HCT116 (cell line): Measurements from ENCODE around the gene THEMIS.

ENCODE experiments used
- CEBPB ChIP-seq: IDR thresholded peaks from 2 replicates; pipeline ENCODE4 v1.6.1; 2012; ENCODE audit warnings: low read depth
- ELF1 ChIP-seq: IDR thresholded peaks from 2 replicates; pipeline ENCODE4 v1.6.1; 2012; ENCODE audit warnings: low read depth, borderline replicate concordance
- EZH2 ChIP-seq: fragments of 200-600 bp; sonication (generic); IDR thresholded peaks from 2 replicates; pipeline ENCODE4 v1.6.1; 2017; ENCODE audit warnings: antibody characterized with exemption, mixed run types
- POLR2A ChIP-seq: IDR thresholded peaks from 2 replicates; pipeline ENCODE4 v1.7.0; 2011; ENCODE audit warnings: borderline replicate concordance; ENCODE audit not compliant: insufficient read depth, insufficient read length; ENCODE audit errors: extremely low read depth
- POLR2AphosphoS5 ChIP-seq: IDR thresholded peaks from 2 replicates; pipeline ENCODE4 v1.6.1; 2011; ENCODE audit warnings: mild to moderate bottlenecking, low read depth, low read length, moderate library complexity
- SIN3A ChIP-seq: IDR thresholded peaks from 2 replicates; pipeline ENCODE4 v1.6.1; 2012; ENCODE audit warnings: low read depth
- TF ChIP-seq, protein P1 (sequence below), 3 experiments: fragments of 200-600 bp in 1 of 3; sonication (generic) in 1 of 3; IDR thresholded peaks in 2 of 3; conservative IDR thresholded peaks in 1 of 3; 2 replicates each; pipeline ENCODE4 v1.5.1; 2012 to 2017; ENCODE audit warnings: low read depth in 2 of 3, low read length in 2 of 3, antibody characterized with exemption in 1 of 3, borderline replicate concordance in 1 of 3, control low read depth in 1 of 3, mild to moderate bottlenecking in 1 of 3, mixed read lengths in 1 of 3, mixed run types in 1 of 3, moderate library complexity in 1 of 3; ENCODE audit not compliant: insufficient read depth in 1 of 3
- TF ChIP-seq, protein P2 (sequence below): IDR thresholded peaks from 2 replicates; pipeline ENCODE4 v1.6.1; 2012
- TF ChIP-seq, protein P3 (sequence below): IDR thresholded peaks from 2 replicates; pipeline ENCODE4 v1.6.1; 2012; ENCODE audit warnings: low read depth

- TF ChIP-seq CEBPB (no peak), EZH2 (no peak), POLR2A (no peak), POLR2AphosphoS5 (no peak), SIN3A (no peak), ELF1 (no peak)
- TF ChIP-seq, protein P1, sequence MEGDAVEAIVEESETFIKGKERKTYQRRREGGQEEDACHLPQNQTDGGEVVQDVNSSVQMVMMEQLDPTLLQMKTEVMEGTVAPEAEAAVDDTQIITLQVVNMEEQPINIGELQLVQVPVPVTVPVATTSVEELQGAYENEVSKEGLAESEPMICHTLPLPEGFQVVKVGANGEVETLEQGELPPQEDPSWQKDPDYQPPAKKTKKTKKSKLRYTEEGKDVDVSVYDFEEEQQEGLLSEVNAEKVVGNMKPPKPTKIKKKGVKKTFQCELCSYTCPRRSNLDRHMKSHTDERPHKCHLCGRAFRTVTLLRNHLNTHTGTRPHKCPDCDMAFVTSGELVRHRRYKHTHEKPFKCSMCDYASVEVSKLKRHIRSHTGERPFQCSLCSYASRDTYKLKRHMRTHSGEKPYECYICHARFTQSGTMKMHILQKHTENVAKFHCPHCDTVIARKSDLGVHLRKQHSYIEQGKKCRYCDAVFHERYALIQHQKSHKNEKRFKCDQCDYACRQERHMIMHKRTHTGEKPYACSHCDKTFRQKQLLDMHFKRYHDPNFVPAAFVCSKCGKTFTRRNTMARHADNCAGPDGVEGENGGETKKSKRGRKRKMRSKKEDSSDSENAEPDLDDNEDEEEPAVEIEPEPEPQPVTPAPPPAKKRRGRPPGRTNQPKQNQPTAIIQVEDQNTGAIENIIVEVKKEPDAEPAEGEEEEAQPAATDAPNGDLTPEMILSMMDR (IDR thresholded peaks at IDR 0.05 in 2 of 3, conservative IDR thresholded peaks at IDR 0.05 in 1 of 3; ENCODE audit: borderline replicate concordance in 1 of 3, insufficient read depth in 1 of 3, low read depth in 2 of 3, low read length in 2 of 3), result no peak
- TF ChIP-seq, protein P2, sequence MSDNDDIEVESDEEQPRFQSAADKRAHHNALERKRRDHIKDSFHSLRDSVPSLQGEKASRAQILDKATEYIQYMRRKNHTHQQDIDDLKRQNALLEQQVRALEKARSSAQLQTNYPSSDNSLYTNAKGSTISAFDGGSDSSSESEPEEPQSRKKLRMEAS, result no peak
- TF ChIP-seq, protein P3, sequence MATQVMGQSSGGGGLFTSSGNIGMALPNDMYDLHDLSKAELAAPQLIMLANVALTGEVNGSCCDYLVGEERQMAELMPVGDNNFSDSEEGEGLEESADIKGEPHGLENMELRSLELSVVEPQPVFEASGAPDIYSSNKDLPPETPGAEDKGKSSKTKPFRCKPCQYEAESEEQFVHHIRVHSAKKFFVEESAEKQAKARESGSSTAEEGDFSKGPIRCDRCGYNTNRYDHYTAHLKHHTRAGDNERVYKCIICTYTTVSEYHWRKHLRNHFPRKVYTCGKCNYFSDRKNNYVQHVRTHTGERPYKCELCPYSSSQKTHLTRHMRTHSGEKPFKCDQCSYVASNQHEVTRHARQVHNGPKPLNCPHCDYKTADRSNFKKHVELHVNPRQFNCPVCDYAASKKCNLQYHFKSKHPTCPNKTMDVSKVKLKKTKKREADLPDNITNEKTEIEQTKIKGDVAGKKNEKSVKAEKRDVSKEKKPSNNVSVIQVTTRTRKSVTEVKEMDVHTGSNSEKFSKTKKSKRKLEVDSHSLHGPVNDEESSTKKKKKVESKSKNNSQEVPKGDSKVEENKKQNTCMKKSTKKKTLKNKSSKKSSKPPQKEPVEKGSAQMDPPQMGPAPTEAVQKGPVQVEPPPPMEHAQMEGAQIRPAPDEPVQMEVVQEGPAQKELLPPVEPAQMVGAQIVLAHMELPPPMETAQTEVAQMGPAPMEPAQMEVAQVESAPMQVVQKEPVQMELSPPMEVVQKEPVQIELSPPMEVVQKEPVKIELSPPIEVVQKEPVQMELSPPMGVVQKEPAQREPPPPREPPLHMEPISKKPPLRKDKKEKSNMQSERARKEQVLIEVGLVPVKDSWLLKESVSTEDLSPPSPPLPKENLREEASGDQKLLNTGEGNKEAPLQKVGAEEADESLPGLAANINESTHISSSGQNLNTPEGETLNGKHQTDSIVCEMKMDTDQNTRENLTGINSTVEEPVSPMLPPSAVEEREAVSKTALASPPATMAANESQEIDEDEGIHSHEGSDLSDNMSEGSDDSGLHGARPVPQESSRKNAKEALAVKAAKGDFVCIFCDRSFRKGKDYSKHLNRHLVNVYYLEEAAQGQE, result no peak
Observed at GRCh38 chr6:127762284-127762683, 138.6 kb downstream of the THEMIS start.
